NCI-H446 treated with DMSO at 0.1 percent for 48 hours (cell line): ENCODE data around the gene FANCD2OS.
"Not testable (repeated sequence)": the region's sequence is repeated elsewhere in the genome, so short reads cannot be mapped to it uniquely, and the experiment has no call there.

Experiments used
- DNase-seq: peaks from one replicate; lab custom pipeline; 2025; lab: John Stamatoyannopoulos, UW

The FANCD2OS gene

GRCh38 chr3:10091387-10091786 lies 16.7 kb downstream of the FANCD2OS start:
- DNase-seq = not testable (repeated sequence)

- not testable (repeated sequence) for DNase-seq
These were observed 17.3 kb downstream of the FANCD2OS start for GRCh38 chr3:10090774-10091173.

GRCh38 chr3:10090179-10090578 lies 17.9 kb downstream of the FANCD2OS start:
- DNase-seq = no peak

- DNase-seq = no peak
These were observed 19.8 kb downstream of the FANCD2OS start for GRCh38 chr3:10088256-10088655.

GRCh38 chr3:10085738-10086137 lies 22.3 kb downstream of the FANCD2OS start:
- DNase-seq = no peak

- no peak for DNase-seq
These were observed 26.2 kb downstream of the FANCD2OS start for GRCh38 chr3:10081871-10082270.

GRCh38 chr3:10074666-10075065 lies 33.4 kb downstream of the FANCD2OS start:
- no peak for DNase-seq

GRCh38 chr3:10070077-10070476 lies 38.0 kb downstream of the FANCD2OS start:
- not testable (repeated sequence) for DNase-seq

- no peak for DNase-seq
These were observed 53.0 kb downstream of the FANCD2OS start for GRCh38 chr3:10055097-10055496.
